Posterior vena cava (tissue), 2 donors: ENCODE data around the gene FHL2. TPM values are rescaled to one million over a fixed set of nuclear protein-coding genes. Genes with fewer than 3 reads are reported as not detected.

Source experiments
- DNase-seq: peaks from one replicate; pipeline ENCODE4 v3.0.0-alpha.2; 2020; ENCODE audit warnings: low spot score
- intact Hi-C, 2 donors: fragments of 100-400 bp; cut with DNase I; formaldehyde crosslinking; loops; one replicate each; pipeline versions ENCODE4 v1.14.1 to v1.14.2; 2022 to 2023
- total RNA-seq, 2 donors: library from RNA; stranded (reverse); fragmentation: NEBNext Ultra II Directional; extraction: Animal tissue kit (Norgen Biotek cat#: 25700); gene quantifications; one replicate each; pipeline ENCODE4 v1.2.1, GENCODE V29; 2021
- donor health status: DM: yes; HTN: yes; CAD: no.
- donor health status: DM: yes; HTN: yes; CAD: no.

FHL2 gene
- total RNA-seq, 2 donors from 2014 or later = 119 to 126 TPM

DNA sequence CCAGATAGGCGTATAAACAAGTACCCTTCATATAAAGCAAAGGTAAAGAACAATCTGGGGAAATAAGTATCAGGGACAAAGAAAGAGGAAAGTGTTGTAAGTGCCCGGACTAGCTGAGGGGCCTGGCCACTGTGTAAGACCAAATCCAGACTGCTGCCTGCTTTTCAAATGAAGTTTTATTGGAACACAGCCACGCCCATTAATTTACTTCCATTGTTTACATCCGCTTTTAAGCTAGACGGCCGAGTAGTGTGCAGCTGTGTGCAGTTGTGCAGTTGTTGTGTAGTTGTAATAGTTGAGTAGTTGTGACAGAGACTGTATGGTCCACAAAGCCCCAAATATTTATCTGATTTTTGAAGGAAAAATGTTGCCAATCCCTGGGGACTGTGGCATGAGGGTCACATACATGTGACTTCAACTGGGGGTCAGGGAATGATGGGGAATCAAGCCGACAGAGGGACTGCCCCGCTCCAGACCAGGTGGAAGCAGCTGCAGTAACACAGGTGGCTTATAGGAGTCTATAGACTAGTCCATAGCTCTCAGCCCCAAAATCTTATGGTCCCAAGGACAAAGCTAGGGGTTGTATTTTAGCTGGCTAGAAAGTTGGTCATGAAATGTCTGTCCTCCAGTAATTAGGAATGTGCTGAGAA is 30.0 kb downstream of the FHL2 start:
- no peak for DNase-seq
- intact Hi-C loops = no loop called here

- DNase-seq = no peak
- intact Hi-C loops = no loop called here
Measured at GRCh38 chr2:105365206-105365605, 33.6 kb downstream of the FHL2 start.

DNA sequence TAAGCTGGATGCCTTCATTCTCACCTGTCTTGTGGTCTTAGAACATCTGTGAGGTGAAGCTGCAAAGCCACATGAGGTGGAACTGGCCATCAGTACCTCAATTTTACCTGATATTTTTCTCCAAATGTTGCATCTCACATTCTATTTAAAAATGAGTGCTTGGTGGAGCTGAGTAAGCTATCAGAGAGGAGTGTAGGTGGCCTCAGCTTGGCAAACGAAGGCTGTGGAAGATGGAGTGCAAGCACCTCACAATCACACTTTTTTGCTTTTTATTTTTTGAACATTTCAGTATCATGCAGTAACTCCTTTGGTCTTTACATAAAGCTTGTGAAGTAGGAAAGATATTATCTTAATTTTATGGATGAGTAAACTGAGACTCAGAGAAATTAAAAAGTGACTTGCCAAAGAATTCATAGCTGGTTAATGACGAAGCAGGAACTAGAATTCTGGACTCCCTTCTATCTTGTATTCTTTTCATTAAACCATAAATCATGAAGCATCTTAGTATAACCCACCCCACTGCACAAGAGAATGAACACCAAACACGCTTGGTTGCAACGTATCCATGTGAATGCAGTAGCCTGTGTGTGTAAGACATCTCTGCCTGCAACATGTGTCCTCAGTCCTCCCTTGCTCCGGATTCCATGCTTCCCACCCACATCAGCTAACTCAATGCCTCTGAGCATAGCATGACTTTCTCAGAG is 34.3 kb downstream of the FHL2 start:
- intact Hi-C loops = no loop called here
- no peak for DNase-seq

- intact Hi-C loops = no loop called here
- no peak for DNase-seq
Measured at GRCh38 chr2:105362862-105363591, 35.8 kb downstream of the FHL2 start.

DNA sequence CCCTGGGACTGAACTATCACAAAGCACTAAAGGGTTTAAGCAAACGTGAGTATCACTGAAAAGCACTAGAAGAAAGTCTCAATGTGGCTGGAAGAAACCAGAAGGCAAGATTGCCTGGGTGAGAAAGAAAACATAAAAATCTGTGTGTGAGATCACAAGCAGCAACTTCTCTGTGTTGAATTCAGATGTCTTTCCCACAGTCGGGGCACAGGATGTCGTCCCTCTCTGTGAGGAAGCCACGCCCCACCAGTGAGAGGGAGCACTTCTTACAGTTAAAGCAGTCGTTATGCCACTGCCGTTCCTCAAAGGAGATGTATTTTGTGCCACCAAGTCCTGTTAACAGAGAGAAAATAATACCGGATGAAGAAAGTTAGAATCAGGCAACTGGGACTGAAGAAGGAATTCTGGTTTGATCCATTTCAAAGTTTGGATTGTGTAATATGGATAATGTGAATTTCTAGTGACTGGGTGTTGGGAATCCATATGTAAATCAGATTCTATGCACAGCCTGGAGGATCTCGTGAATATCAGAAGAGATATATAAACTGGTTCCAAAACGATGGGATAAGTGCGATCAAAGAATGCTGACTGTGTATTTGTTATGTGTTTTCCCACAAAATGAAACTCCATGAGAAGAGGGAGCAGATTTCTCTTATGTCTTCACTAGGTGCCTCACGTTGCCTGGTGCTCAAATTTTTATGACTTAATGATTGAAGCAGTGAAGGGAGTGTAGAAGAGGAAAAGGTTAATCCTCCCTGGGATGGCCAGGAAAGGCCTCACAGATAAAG is 37.6 kb downstream of the FHL2 start:
- no peak for DNase-seq
- intact Hi-C loops = no loop called here

DNA sequence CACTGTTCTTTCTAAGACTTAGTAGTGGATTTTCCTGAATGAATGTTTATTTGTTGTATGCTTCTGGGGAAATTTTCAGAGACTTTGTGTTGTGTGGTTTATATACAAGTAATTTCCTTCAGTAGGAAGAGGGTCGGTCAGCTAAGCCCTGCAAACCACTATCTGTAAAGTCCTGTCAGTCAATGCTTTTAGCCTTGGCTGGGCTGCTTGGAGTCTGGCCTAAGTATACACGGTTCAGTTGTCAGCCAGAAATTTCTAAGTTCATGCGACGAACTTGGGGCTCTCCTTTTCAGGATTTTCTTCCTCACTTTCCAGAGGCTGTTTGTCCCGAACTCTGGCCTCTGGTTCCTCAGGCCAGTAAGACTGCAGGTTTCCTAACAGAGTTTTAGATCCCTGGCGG is 40.3 kb downstream of the FHL2 start:
- no peak for DNase-seq
- intact Hi-C loops = no loop called here

- intact Hi-C loops = no loop called here
- no peak for DNase-seq
Measured at GRCh38 chr2:105357122-105357521, 41.7 kb downstream of the FHL2 start.

DNA sequence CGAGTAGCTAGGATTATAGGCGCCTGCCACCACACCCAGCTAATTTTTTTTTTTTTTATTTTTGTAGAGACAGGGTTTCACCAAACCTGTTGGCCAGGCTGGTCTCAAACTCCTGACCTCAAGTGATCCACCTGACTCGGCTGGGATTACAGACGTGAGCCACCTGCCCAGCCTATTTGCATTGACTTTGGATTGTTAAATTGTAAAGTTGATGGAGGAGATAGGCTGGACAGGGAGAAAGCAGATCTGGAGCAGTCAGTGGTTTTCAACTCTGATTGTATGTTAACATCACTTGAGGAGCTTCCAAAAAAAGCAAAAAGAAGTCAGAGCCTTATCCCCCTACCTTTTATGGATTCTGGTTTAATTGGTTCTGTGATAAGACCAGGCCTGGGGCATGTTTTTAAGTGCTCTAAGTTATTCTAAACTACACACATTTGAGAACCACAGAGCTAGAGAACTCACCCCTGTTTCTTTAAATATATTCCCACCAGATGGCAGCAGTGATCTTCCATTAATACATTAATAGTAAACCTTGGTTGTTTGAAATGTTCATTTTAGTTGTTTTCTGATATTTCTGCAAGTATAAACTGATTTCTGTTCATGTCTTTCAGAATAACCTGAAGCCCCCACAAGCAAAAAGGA is 54.0 kb downstream of the FHL2 start:
- DNase-seq = no peak
- intact Hi-C loops = loop anchor here (5.0 to 10.0 kb wide), 2 partner anchors 177 to 180 kb away; no protein-coding TSS in a partner anchor

DNA sequence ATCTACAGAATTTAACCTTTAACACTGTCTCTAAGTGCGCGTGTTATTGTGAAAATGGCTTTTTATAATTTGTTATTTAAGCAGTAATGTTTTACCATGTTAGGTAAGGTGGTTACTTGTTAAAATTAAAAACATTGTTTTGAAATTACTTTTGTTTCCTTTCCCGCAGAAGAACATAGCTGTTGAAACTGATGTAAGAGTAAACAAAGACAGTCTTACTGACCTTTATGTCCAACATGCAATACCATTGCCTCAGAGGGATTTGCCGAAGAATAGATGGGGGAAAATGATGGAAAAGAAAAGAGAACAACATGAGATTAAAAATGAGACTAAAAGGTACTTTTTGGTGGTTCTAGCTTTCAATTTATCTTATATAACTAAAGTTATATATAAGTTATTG is 59.4 kb downstream of the FHL2 start:
- no peak for DNase-seq
- intact Hi-C loops = no loop called here

- intact Hi-C loops = no loop called here
- no peak for DNase-seq
Measured at GRCh38 chr2:105338020-105338385, 60.8 kb downstream of the FHL2 start.

- intact Hi-C loops = no loop called here
- DNase-seq = peak; percentile 97
Measured at GRCh38 chr2:105337122-105338019, 61.5 kb downstream of the FHL2 start, which contains the start of gene C2orf49. C2orf49 (plus strand) TSS chr2:105337540; CDS start chr2:105337588, 48 bp downstream.

GRCh38 chr2:105336786-105337121 is 62.1 kb downstream of the FHL2 start:
- no peak for DNase-seq
- intact Hi-C loops = no loop called here

DNA sequence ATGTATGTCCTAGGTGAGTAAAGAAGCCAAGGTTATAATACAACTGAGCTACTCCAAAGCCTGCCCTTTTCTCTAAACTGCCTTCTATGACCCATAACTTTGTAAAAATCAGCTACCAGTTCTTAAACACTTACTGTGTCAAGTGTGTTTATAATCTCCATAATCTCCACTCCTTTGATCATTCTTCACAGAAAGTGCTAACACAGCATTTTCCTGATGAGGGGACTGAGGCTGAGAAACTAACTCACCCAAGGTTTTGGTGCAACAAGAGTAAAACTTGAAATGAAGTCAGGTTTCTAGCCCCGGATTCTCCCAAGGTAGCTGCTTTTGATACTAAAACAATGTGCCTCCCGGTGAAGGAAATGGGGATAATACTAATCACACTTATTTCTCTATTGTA is 63.4 kb downstream of the FHL2 start:
- intact Hi-C loops = no loop called here
- DNase-seq = no peak

GRCh38 chr2:105334211-105334610 is 64.6 kb downstream of the FHL2 start:
- intact Hi-C loops = no loop called here
- no peak for DNase-seq

- DNase-seq = no peak
- intact Hi-C loops = no loop called here
Measured at GRCh38 chr2:105330681-105331375, 68.0 kb downstream of the FHL2 start.

DNA sequence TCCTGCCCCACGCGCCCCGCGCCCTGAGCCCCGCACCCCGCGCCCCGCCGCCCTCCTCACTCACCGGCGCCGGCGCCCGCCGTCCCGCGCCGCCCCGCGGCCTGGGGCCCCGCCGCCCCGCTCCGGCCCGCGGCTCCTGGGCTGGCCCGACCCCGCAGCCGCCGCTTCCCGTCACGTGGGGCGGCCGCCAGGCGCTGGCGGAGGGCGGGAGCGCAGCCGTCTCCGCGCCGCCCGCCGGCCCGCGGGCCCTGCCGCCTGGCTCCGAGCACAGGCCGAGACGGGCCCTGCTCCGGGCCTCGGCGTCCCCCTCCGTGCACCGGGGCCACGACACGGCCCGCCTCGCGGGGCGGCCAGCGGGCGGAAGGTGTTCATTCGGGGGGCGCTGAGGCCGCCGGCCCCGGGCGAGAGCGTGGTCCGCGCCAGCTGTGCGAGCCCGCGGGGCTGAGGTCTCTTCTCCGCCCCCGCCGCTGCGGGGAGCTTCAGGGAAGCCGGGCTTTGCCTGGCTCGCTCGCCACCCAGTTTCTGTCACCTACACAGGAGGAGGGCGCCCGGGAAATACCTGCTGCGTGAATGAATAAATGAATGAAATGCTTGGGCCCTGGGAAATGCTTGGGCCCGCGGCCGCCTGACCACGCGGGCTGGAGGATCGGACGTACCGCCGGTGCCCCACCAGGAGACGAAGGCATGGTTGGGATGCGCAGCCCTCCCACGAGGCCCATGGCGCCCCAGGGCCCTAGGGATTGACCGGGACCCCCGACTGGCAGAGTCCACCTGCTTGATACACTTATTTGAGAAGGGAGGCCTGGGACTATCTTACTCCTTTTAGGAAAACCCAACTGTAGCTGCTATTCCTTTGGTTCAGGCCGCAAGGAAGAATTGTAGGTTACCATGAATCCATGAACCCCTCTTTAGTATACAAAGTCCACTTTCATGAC is 69.0 kb downstream of the FHL2 start, which contains the start of gene TGFBRAP1:
TSS of gene TGFBRAP1 (minus strand) at position 175 of the 935 bp plus-strand sequence. CDS start 21,434 bp downstream, outside the sequence.
- peak; percentile 85 for DNase-seq
- intact Hi-C loops = no loop called here

DNA sequence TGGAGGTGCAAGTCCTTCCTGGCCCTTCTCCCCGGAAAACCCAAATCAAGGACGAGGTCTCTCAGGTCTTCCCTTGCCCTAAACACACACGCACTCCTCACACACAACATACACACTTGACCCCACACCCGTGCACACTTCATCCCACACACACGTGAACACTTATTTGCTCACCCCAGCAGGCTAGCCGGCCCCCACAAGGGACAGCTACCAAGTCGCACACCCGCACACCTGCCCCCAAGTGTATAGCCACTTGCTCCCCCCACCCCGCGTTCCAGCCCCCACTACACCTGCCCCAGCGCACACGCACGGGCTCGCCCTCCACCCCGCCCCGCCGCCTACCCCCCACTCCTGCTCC is 69.7 kb downstream of the FHL2 start:
- intact Hi-C loops = no loop called here
- no peak for DNase-seq
